Gastroesophageal sphincter (tissue), 4 donors: ENCODE data around the gene TRAPPC6A. TPM values are rescaled to one million over a fixed set of nuclear protein-coding genes. Genes with fewer than 3 reads are reported as not detected.

Experiments used
- ATAC-seq: fragments of 150-250 bp; one replicate; pipeline ENCODE4 v1.9.1; 2016; ENCODE audit warnings: mild to moderate bottlenecking, moderate library complexity
- H3K27ac ChIP-seq, 4 donors: fragments of 200-600 bp; sonication (generic) in 3 of 4; 1 replicate in 3 of 4; 2 replicates in 1 of 4; pipeline ENCODE4 v1.5.1; 2016 to 2019
- H3K27me3 ChIP-seq: fragments of 200-600 bp; sonication (generic); one replicate; pipeline ENCODE4 v1.5.1; 2019
- H3K36me3 ChIP-seq, 2 donors: fragments of 200-600 bp; sonication (generic); one replicate each; pipeline ENCODE4 v1.5.1; 2019; ENCODE audit warnings: control low read depth in 1 of 2
- H3K4me1 ChIP-seq, 3 donors: fragments of 200-600 bp; sonication (generic); 1 replicate in 2 of 3; 2 replicates in 1 of 3; pipeline ENCODE4 v1.5.1; 2016 to 2019; ENCODE audit warnings: control low read depth in 2 of 3
- H3K4me3 ChIP-seq, 2 donors: fragments of 200-600 bp; sonication (generic); one replicate each; pipeline ENCODE4 v1.5.1; 2019; ENCODE audit warnings: mild to moderate bottlenecking in 1 of 2, moderate library complexity in 1 of 2
- H3K9me3 ChIP-seq, 3 donors: fragments of 200-600 bp; sonication (generic); one replicate each; pipeline ENCODE4 v1.5.1; 2017 to 2019; ENCODE audit warnings: control low read depth in 2 of 3
- CTCF ChIP-seq, 4 experiments: fragments of 200-600 bp in 2 of 4; fragments of 450-650 bp in 2 of 4; sonication (generic) in 1 of 4; IDR thresholded peaks; one replicate each; pipeline ENCODE4 v1.5.1; 2017 to 2019; ENCODE audit warnings: antibody characterized with exemption in 4 of 4, mild to moderate bottlenecking in 2 of 4, moderate library complexity in 2 of 4
- EP300 ChIP-seq: sonication (generic); formaldehyde crosslinking; IDR thresholded peaks from one replicate; pipeline ENCODE4 v1.6.1; 2017; ENCODE audit warnings: antibody characterized with exemption, mild to moderate bottlenecking
- POLR2A ChIP-seq, 2 donors: fragments of 450-650 bp; IDR thresholded peaks; one replicate each; pipeline ENCODE4 v1.6.1; 2017; ENCODE audit warnings: antibody characterized with exemption in 2 of 2, mild to moderate bottlenecking in 2 of 2, moderate library complexity in 1 of 2
- POLR2AphosphoS5 ChIP-seq: sonication (generic); formaldehyde crosslinking; IDR thresholded peaks from one replicate; pipeline ENCODE4 v1.6.1; 2017; ENCODE audit warnings: antibody characterized with exemption
- WGBS, 2 donors: methylation state at CpG; one replicate each; pipeline ENCODE4 v1.1.5; 2018; ENCODE audit warnings: low coverage in 1 of 2; 5-methylcytosine and 5-hydroxymethylcytosine counted together
- total RNA-seq, 4 donors: library from RNA; depleted of rRNA; stranded (reverse); fragments of >200 nt; gene quantifications; one replicate each; pipeline ENCODE4 v1.1.0, GENCODE V29; 2016

Gene TRAPPC6A
- total RNA-seq, 4 donors from 2014 or later, result 16.2 to 24.0 (median 20.7) TPM

GRCh38 chr19:45142016-45142725 is 35.9 kb downstream of the TRAPPC6A start:
- no peaks in the 10 kb centered on the region for H3K27me3 ChIP-seq
- peaks cover 0 to 79% of the 10 kb centered on the region in 2 donors for H3K36me3 ChIP-seq
- peaks cover 0 to 13% (median 3%) of the 10 kb centered on the region in 3 donors for H3K4me1 ChIP-seq
- TF ChIP-seq EP300, result no peak
- TF ChIP-seq CTCF (IDR thresholded peaks at IDR 0.05), result no peak
- TF ChIP-seq POLR2AphosphoS5, result no peak
- TF ChIP-seq POLR2A (IDR thresholded peaks at IDR 0.05), result no peak
- ATAC-seq, result no peak
- no peak overlapping the region for H3K27ac ChIP-seq
- 63% methylated on average over 1 of the region's 33 CpGs; no CpG with 5 or more reads in 1 of the 2 donors for WGBS, 2 donors
- no peaks in the 10 kb centered on the region for H3K9me3 ChIP-seq
- H3K4me3 ChIP-seq, result no peak overlapping the region

GRCh38 chr19:45141203-45141900 is 36.7 kb downstream of the TRAPPC6A start:
- Histone ChIP-seq H3K9me3 (no peaks in the 10 kb centered on the region), H3K27ac (no peak overlapping the region), H3K4me1 (peaks cover 0 to 21% (median 11%) of the 10 kb centered on the region in 3 donors), H3K36me3 (peaks cover 0 to 71% of the 10 kb centered on the region in 2 donors), H3K4me3 (no peak overlapping the region), H3K27me3 (no peaks in the 10 kb centered on the region)
- no peak for ATAC-seq
- no peak for TF ChIP-seq POLR2AphosphoS5
- no peak for TF ChIP-seq EP300
- no peak for TF ChIP-seq CTCF (IDR thresholded peaks at IDR 0.05)
- no peak for TF ChIP-seq POLR2A (IDR thresholded peaks at IDR 0.05)
- WGBS, 2 donors, result 88% methylated on average over 5 of the region's 28 CpGs; no CpG with 5 or more reads in 1 of the 2 donors

- no peak for TF ChIP-seq POLR2A (IDR thresholded peaks at IDR 0.05)
- H3K27ac ChIP-seq, result no peak overlapping the region
- WGBS, 2 donors, result 100% methylated on average over 3 of the region's 11 CpGs; no CpG with 5 or more reads in 1 of the 2 donors
- H3K4me1 ChIP-seq, result peaks cover 0 to 29% (median 11%) of the 10 kb centered on the region in 3 donors
- H3K4me3 ChIP-seq, result no peak overlapping the region
- ATAC-seq, result no peak
- no peaks in the 10 kb centered on the region for H3K27me3 ChIP-seq
- H3K36me3 ChIP-seq, result peaks cover 0 to 63% of the 10 kb centered on the region in 2 donors
- H3K9me3 ChIP-seq, result no peaks in the 10 kb centered on the region
Measured at GRCh38 chr19:45140533-45140932, 37.5 kb downstream of the TRAPPC6A start.

GRCh38 chr19:45140144-45140503 is 37.9 kb downstream of the TRAPPC6A start:
- Histone ChIP-seq H3K4me1 (peaks cover 0 to 29% (median 11%) of the 10 kb centered on the region in 3 donors), H3K4me3 (no peak overlapping the region), H3K9me3 (no peaks in the 10 kb centered on the region), H3K27ac (no peak overlapping the region), H3K27me3 (no peaks in the 10 kb centered on the region), H3K36me3 (peaks cover 0 to 59% of the 10 kb centered on the region in 2 donors)
- TF ChIP-seq CTCF (IDR thresholded peaks at IDR 0.05) (no peak), POLR2A (IDR thresholded peaks at IDR 0.05) (no peak), POLR2AphosphoS5 (no peak), EP300 (no peak)
- 100% methylated on average over 1 of the region's 8 CpGs; no CpG with 5 or more reads in 1 of the 2 donors for WGBS, 2 donors
- ATAC-seq, result no peak

GRCh38 chr19:45139286-45140143 is 38.5 kb downstream of the TRAPPC6A start:
- no peak for ATAC-seq
- H3K9me3 ChIP-seq, result no peaks in the 10 kb centered on the region
- no peaks in the 10 kb centered on the region for H3K27me3 ChIP-seq
- TF ChIP-seq CTCF (IDR thresholded peaks at IDR 0.05) (no peak), POLR2A (IDR thresholded peaks at IDR 0.05) (no peak), POLR2AphosphoS5 (no peak), EP300 (no peak)
- peaks cover 0 to 29% (median 11%) of the 10 kb centered on the region in 3 donors for H3K4me1 ChIP-seq
- WGBS, 2 donors, result 96 to 97% methylated on average over 4 to 6 of the region's 24 CpGs
- H3K27ac ChIP-seq, result no peak overlapping the region
- H3K36me3 ChIP-seq, result peaks cover 0 to 53% of the 10 kb centered on the region in 2 donors
- no peak overlapping the region for H3K4me3 ChIP-seq
